Esophagus squamous epithelium (tissue), 5 donors: Measurements from ENCODE around the gene PHACTR4. TPM values are rescaled to one million over a fixed set of nuclear protein-coding genes. Genes with fewer than 3 reads are reported as not detected.

ENCODE experiments used
- DNase-seq: peaks from one replicate; lab custom pipeline; 2025; lab: John Stamatoyannopoulos, UW
- H3K27ac ChIP-seq, 4 donors: fragments of 200-600 bp; sonication (generic); one replicate each; pipeline ENCODE4 v1.5.1; 2016 to 2019; ENCODE audit warnings: mild to moderate bottlenecking in 1 of 4
- H3K27me3 ChIP-seq, 4 donors: fragments of 200-600 bp; sonication (generic); 1 replicate in 3 of 4; 2 replicates in 1 of 4; pipeline versions ENCODE4 v1.5.1 to v1.6.0; 2017 to 2021; ENCODE audit warnings: antibody characterized with exemption in 1 of 4
- H3K36me3 ChIP-seq, 3 donors: fragments of 200-600 bp; sonication (generic); one replicate each; pipeline ENCODE4 v1.5.1; 2016 to 2019
- H3K4me1 ChIP-seq, 3 donors: fragments of 200-600 bp; sonication (generic); one replicate each; pipeline ENCODE4 v1.5.1; 2017 to 2019
- H3K4me3 ChIP-seq, 4 donors: fragments of 200-600 bp; sonication (generic); 1 replicate in 3 of 4; 2 replicates in 1 of 4; pipeline ENCODE4 v1.5.1; 2016 to 2019; ENCODE audit warnings: mild to moderate bottlenecking in 2 of 4, moderate library complexity in 1 of 4
- H3K9me3 ChIP-seq, 3 donors: fragments of 200-600 bp; sonication (generic); one replicate each; pipeline ENCODE4 v1.5.1; 2016 to 2019
- CTCF ChIP-seq, 6 experiments: fragments of 450-650 bp in 4 of 6; fragments of 200-600 bp in 2 of 6; sonication (generic) in 2 of 6; IDR thresholded peaks; one replicate each; pipeline ENCODE4 v1.5.1; 2016 to 2019; ENCODE audit warnings: antibody characterized with exemption in 6 of 6, mild to moderate bottlenecking in 4 of 6, moderate library complexity in 4 of 6
- POLR2A ChIP-seq, 4 donors: fragments of 450-650 bp; IDR thresholded peaks; one replicate each; pipeline ENCODE4 v1.6.1; 2017; ENCODE audit warnings: antibody characterized with exemption in 4 of 4, mild to moderate bottlenecking in 4 of 4, moderate library complexity in 3 of 4
- WGBS, 2 donors: methylation state at CpG; one replicate each; pipeline ENCODE4 v1.1.5; 2018; 5-methylcytosine and 5-hydroxymethylcytosine counted together
- intact Hi-C: fragments of 100-400 bp; cut with DNase I; formaldehyde crosslinking; loops from one replicate; pipeline ENCODE4 v1.15.0; 2022
- total RNA-seq, 4 donors: library from RNA; depleted of rRNA; stranded (reverse); fragments of >200 nt; gene quantifications; one replicate each; pipeline ENCODE4 v1.1.0, GENCODE V29; 2016
- donor health status: DM: yes; HTN: yes; CAD: no.

Gene PHACTR4
- total RNA-seq, 4 donors from 2014 or later = 33.4 to 41.0 (median 36.3) TPM

GRCh38 chr1:28482138-28482537, 112.6 kb downstream of the PHACTR4 start:
- 37 to 64% methylated on average over 3 of the region's 3 CpGs for WGBS, 2 donors
- DNase-seq = no peak
- Histone ChIP-seq H3K9me3 (no peaks in the 10 kb centered on the region), H3K36me3 (peaks cover 9 to 99% (median 13%) of the 10 kb centered on the region in 3 donors), H3K4me1 (peaks cover 0 to 18% (median 0%) of the 10 kb centered on the region in 3 donors), H3K27ac (peak overlapping the region in 3 of 4 donors; percentile 53 to 83 (median 72)), H3K4me3 (no peak overlapping the region), H3K27me3 (no peaks in the 10 kb centered on the region)
- no peak for TF ChIP-seq POLR2A (IDR thresholded peaks at IDR 0.05)
- TF ChIP-seq CTCF (IDR thresholded peaks at IDR 0.05) = no peak
- intact Hi-C loops = no loop called here

- H3K9me3 ChIP-seq = no peaks in the 10 kb centered on the region
- H3K4me3 ChIP-seq = no peak overlapping the region
- peak overlapping the region in 3 of 4 donors; percentile 53 to 83 (median 72) for H3K27ac ChIP-seq
- peaks cover 0 to 18% (median 0%) of the 10 kb centered on the region in 3 donors for H3K4me1 ChIP-seq
- no peak for DNase-seq
- no peaks in the 10 kb centered on the region for H3K27me3 ChIP-seq
- TF ChIP-seq POLR2A (IDR thresholded peaks at IDR 0.05) (no peak), CTCF (IDR thresholded peaks at IDR 0.05) (no peak)
- intact Hi-C loops = no loop called here
- WGBS, 2 donors = 76 to 79% methylated on average over 2 of the region's 2 CpGs
- H3K36me3 ChIP-seq = peaks cover 9 to 98% (median 11%) of the 10 kb centered on the region in 3 donors
Observed at GRCh38 chr1:28482702-28483101, 113.2 kb downstream of the PHACTR4 start.

- H3K36me3 ChIP-seq = peaks cover 21 to 99% (median 38%) of the 10 kb centered on the region in 3 donors
Observed at GRCh38 chr1:28494737-28495136, 125.2 kb downstream of the PHACTR4 start.

GRCh38 chr1:28499553-28499952, 130.0 kb downstream of the PHACTR4 start:
- no peak overlapping the region for H3K4me3 ChIP-seq
- no peak overlapping the region for H3K27ac ChIP-seq
- peaks cover 7 to 61% (median 19%) of the 10 kb centered on the region in 3 donors for H3K36me3 ChIP-seq
- no peaks in the 10 kb centered on the region for H3K9me3 ChIP-seq
- no peaks in the 10 kb centered on the region for H3K27me3 ChIP-seq
- no peak for TF ChIP-seq CTCF (IDR thresholded peaks at IDR 0.05)
- no peak for TF ChIP-seq POLR2A (IDR thresholded peaks at IDR 0.05)
- peaks cover 0 to 4% (median 0%) of the 10 kb centered on the region in 3 donors for H3K4me1 ChIP-seq
- 42 to 77% methylated on average over 3 to 4 of the region's 4 CpGs for WGBS, 2 donors
- DNase-seq = no peak
- intact Hi-C loops = no loop called here

More at GRCh38 chr1:28494737-28495136, 125.2 kb downstream of the PHACTR4 start:
- Histone ChIP-seq H3K27ac (no peak overlapping the region), H3K4me3 (no peak overlapping the region), H3K4me1 (no peaks in the 10 kb centered on the region), H3K27me3 (no peaks in the 10 kb centered on the region), H3K9me3 (no peaks in the 10 kb centered on the region)
- 95 to 100% methylated on average over 1 of the region's 1 CpG for WGBS, 2 donors
- TF ChIP-seq POLR2A (IDR thresholded peaks at IDR 0.05) (no peak), CTCF (IDR thresholded peaks at IDR 0.05) (no peak)
- intact Hi-C loops = no loop called here
- DNase-seq = no peak

- WGBS, 2 donors = 75 to 78% methylated on average over 4 of the region's 4 CpGs
- Histone ChIP-seq H3K4me3 (no peak overlapping the region), H3K9me3 (no peaks in the 10 kb centered on the region), H3K27me3 (no peaks in the 10 kb centered on the region), H3K27ac (peak overlapping the region in 1 of 4 donors; percentile 52), H3K36me3 (peaks cover 0 to 38% (median 8%) of the 10 kb centered on the region in 3 donors), H3K4me1 (peaks cover 0 to 15% (median 0%) of the 10 kb centered on the region in 3 donors)
- TF ChIP-seq POLR2A (IDR thresholded peaks at IDR 0.05) (no peak), CTCF (IDR thresholded peaks at IDR 0.05) (no peak)
- intact Hi-C loops = no loop called here
- DNase-seq = no peak
Observed at GRCh38 chr1:28501925-28502324, 132.4 kb downstream of the PHACTR4 start.
